Measurements from ENCODE around the gene ZNF630.
"Not testable (repeated sequence)": the region's sequence is repeated elsewhere in the genome, so short reads cannot be mapped to it uniquely, and the experiment has no call there.

ZNF630 gene

GRCh38 chrX:48028091-48028490, 43.3 kb downstream of the ZNF630 start:
- no peak for DNase-seq (ENCODE audit: low read depth)

DNA sequence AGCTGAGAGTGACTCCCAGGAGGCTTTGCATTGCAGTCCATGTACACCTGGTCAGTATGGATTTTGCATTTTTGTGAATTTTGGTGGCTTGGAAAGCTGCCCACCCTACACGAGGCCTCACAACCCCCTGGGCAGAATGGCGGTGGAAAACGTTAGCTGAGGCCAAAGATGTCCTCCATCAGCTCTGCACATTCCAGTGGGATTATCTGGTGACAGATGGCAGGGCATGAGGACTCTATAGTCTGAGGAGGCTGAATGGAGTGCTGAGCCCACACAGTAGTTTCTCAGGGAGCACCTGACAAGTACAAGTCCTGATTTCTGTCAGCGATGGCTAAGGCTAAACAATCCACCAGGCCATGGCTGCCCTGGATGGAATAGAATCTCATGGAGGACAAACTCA, 43.9 kb downstream of the ZNF630 start:
- DNase-seq (ENCODE audit: low read depth): not testable (repeated sequence)

GRCh38 chrX:48025561-48025960, 45.9 kb downstream of the ZNF630 start:
- no peak for DNase-seq (ENCODE audit: low read depth)

DNA sequence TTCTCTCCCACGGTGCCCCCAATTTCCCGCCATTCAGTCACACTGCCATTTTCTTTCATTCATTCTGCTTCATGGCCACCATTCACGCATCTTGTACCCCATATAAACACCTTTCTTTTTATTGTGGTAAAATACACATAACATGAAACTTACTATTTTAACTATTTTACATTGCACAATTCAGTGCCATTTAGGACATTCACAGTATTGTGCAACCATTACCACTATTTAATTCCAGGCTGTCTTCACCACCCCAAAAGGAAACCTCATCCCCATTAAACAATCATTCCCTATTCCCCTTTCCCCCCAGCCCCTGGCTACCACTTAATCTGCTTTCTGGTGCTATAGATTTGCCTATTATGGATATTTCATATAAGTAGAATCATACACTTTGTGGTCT, 48.7 kb downstream of the ZNF630 start:
- no peak for DNase-seq (ENCODE audit: low read depth)

DNA sequence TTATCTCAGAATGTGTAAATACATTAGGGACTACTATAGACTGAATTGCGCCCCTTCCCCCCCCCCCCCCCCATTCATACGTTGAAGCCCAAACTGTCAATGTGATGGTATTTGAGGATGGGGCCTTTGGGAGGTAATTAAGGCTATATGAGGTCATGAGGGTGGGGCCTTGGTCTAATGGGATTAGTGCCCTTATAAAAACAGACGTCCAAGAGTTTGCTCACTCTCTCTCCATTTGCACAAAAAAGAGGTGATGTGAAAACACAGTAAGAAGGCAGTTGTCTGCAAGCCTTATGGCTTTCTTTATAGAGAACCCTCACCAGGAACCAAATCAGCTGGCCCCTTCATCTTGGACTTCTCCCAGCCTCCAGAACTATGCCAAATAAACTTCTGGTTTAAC, 49.3 kb downstream of the ZNF630 start:
- no peak for DNase-seq (ENCODE audit: low read depth)

- DNase-seq (ENCODE audit: low read depth): peak; percentile 59
These were observed 50.2 kb downstream of the ZNF630 start for GRCh38 chrX:48021026-48021900.

DNA sequence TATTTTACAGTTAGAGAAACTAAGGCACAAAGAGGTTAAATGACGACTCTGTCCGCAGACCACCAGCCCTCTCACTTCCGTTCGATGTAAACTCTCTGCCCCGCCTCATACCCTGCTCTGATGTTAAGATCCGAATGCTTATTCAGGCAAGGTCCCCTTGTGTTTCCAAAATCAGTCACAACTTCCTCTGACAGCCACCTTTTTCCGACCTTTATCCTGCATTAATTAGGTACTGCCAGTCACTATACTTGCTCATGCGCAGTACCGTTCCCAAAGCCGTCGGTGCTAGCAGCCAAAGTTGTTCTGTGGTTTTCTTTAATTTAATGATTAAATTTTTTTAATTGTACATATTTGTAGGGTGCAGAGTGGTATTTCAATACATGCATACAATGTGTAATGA, 51.0 kb downstream of the ZNF630 start:
- DNase-seq (ENCODE audit: low read depth): not testable (repeated sequence)

GRCh38 chrX:48019892-48020291, 51.5 kb downstream of the ZNF630 start:
- DNase-seq (ENCODE audit: low read depth): not testable (repeated sequence)

GRCh38 chrX:48016583-48017310, 54.7 kb downstream of the ZNF630 start:
- not testable (repeated sequence) for DNase-seq (ENCODE audit: low read depth)

DNA sequence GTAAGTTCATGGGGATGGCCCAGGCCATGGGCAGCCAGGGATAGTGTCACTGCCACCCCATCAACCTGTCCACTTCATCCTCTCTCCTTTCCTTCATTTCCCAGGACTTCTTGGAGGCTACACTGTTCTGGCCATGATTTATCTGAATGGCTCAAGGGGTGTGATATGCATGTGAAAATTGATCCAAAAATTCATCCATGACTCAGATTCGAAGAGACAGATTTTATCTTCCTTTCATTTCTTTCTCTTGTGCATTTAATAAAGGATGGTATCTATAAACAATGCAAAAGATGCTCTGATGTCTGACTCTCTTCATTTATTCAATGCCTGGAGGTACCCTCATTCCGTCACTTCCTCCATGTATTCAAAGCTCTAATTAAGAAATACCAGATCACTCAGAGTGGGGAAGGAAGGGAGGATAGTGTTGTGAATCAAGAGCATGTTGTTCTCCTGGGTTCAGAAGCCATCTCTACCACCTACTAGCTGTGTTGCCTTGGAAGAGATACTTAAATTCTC, 61.9 kb downstream of the ZNF630 start:
- not testable (repeated sequence) for DNase-seq (ENCODE audit: low read depth)
